KMS-11 (cell line): ENCODE results near the gene DVL3.

Source experiments
- H2AFZ ChIP-seq: fragments of 200-600 bp; sonication (generic); 2 replicates; pipeline ENCODE4 v1.6.1; 2016; ENCODE audit warnings: antibody characterized with exemption, mixed run types, low read depth
- H3K27ac ChIP-seq: fragments of 200-600 bp; sonication (generic); 2 replicates; pipeline ENCODE4 v1.6.1; 2016; ENCODE audit warnings: mild to moderate bottlenecking, mixed run types
- H3K27me3 ChIP-seq: fragments of 200-600 bp; sonication (generic); 2 replicates; pipeline ENCODE4 v1.6.1; 2017; ENCODE audit warnings: mild to moderate bottlenecking, low read depth, mixed run types, moderate library complexity; ENCODE audit not compliant: insufficient read depth
- H3K36me3 ChIP-seq: fragments of 200-600 bp; sonication (generic); 2 replicates; pipeline ENCODE4 v1.6.1; 2017; ENCODE audit warnings: mild to moderate bottlenecking, mixed run types; ENCODE audit not compliant: insufficient read depth
- H3K4me1 ChIP-seq: fragments of 200-600 bp; sonication (generic); 2 replicates; pipeline ENCODE4 v1.6.1; 2016; ENCODE audit warnings: mild to moderate bottlenecking, low read depth, mixed run types; ENCODE audit not compliant: poor library complexity, severe bottlenecking
- H3K4me2 ChIP-seq: fragments of 200-600 bp; sonication (generic); 2 replicates; pipeline ENCODE4 v1.7.0; 2016; ENCODE audit warnings: mild to moderate bottlenecking, mixed run types
- H3K4me3 ChIP-seq: fragments of 200-600 bp; sonication (generic); IDR thresholded peaks from 2 replicates; pipeline ENCODE4 v1.6.1; 2017; ENCODE audit warnings: low read depth, low read length, mixed read lengths; ENCODE audit not compliant: insufficient read depth
- H3K79me2 ChIP-seq: fragments of 200-600 bp; sonication (generic); 2 replicates; pipeline ENCODE4 v1.6.1; 2016; ENCODE audit warnings: low read depth, mixed run types; ENCODE audit not compliant: insufficient read depth
- H3K9ac ChIP-seq: fragments of 200-600 bp; sonication (generic); 2 replicates; pipeline ENCODE4 v1.6.1; 2016; ENCODE audit warnings: mild to moderate bottlenecking, mixed run types
- H4K20me1 ChIP-seq: fragments of 200-600 bp; sonication (generic); 2 replicates; pipeline ENCODE4 v1.6.1; 2016; ENCODE audit warnings: mild to moderate bottlenecking, mixed run types; ENCODE audit not compliant: insufficient read depth
- CTCF ChIP-seq: fragments of 200-600 bp; sonication (generic); conservative IDR thresholded peaks from 2 replicates; pipeline ENCODE4 v1.6.1; 2017; ENCODE audit warnings: low read depth, mild to moderate bottlenecking, antibody characterized with exemption, low read length, moderate library complexity, mixed read lengths

Gene DVL3

DNA sequence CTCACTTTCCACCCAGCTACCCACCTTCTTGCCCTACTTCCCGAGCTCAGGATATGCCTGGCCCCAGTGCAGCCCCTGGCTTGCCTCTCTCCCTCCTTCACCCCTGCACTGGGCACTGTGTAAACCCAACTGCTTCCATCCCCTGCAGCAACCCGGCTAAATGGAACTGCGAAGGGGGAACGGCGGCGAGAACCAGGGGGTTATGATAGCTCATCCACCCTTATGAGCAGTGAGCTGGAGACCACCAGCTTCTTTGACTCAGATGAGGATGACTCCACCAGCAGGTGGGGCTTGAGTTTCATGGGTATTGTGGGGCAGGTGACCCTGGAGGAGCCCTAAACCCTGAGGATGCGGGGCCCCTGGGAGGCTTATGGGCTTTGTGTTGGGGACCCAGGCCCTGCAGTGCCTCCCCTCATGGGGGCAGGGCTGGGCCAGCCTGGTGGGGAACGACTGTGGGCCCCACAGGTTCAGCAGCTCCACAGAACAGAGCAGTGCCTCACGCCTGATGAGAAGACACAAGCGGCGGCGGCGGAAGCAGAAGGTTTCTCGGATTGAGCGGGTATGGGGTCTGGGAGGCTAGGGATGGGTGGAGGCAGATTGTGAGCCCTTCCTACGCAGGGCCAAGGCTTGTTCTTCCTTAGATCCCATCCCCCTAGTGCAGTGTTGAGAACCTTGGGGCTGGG lies 9.6 kb downstream of the DVL3 start:
- Histone ChIP-seq H3K4me1 (no peaks in the 10 kb centered on the region), H3K27ac (no peak overlapping the region), H4K20me1 (no peaks in the 10 kb centered on the region), H2AFZ (no peak overlapping the region), H3K4me3 (no peak overlapping the region), H3K27me3 (no peaks in the 10 kb centered on the region), H3K4me2 (no peak overlapping the region), H3K79me2 (peaks cover 20% of the 10 kb centered on the region; the same call in 1 of the 2 replicates), H3K9ac (no peak overlapping the region), H3K36me3 (no peaks in the 10 kb centered on the region)
- no peak for TF ChIP-seq CTCF

DNA sequence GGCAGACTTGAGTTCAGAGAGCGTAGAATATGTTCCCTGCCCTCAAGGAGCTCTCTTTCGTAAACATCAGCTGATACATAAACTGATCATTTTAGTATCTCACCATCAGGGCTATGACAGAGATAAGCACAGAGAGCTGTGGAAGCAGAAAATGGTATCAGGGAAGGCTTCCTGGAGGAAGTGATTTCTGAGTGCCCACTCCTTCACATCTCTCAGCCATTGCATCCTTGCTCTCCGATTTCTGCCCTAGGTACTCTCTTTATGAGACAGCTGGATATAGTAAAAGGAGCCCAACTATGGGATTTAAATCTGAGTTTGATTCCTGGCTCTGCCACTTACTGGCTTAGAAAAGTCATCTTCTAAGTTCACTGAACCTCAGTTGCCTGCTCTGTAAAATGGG lies 10.4 kb downstream of the DVL3 start:
- TF ChIP-seq CTCF: no peak
- Histone ChIP-seq H3K36me3 (no peaks in the 10 kb centered on the region), H3K27me3 (no peaks in the 10 kb centered on the region), H4K20me1 (no peaks in the 10 kb centered on the region), H3K9ac (no peak overlapping the region), H3K4me1 (no peaks in the 10 kb centered on the region), H3K4me3 (no peak overlapping the region), H3K79me2 (peaks cover 13% of the 10 kb centered on the region; the same call in 1 of the 2 replicates), H3K4me2 (no peak overlapping the region), H3K27ac (no peak overlapping the region), H2AFZ (no peak overlapping the region)

GRCh38 chr3:184166671-184167070 lies 11.5 kb downstream of the DVL3 start:
- Histone ChIP-seq H3K27ac (no peak overlapping the region), H4K20me1 (no peaks in the 10 kb centered on the region), H3K4me1 (no peaks in the 10 kb centered on the region), H3K9ac (no peak overlapping the region), H3K36me3 (no peaks in the 10 kb centered on the region), H3K79me2 (peaks cover 4% of the 10 kb centered on the region; the same call in 1 of the 2 replicates), H3K27me3 (no peaks in the 10 kb centered on the region), H3K4me3 (no peak overlapping the region), H3K4me2 (no peak overlapping the region), H2AFZ (no peak overlapping the region)
- no peak for TF ChIP-seq CTCF

GRCh38 chr3:184167786-184168185 lies 12.6 kb downstream of the DVL3 start:
- H3K36me3 ChIP-seq: no peaks in the 10 kb centered on the region
- H3K4me3 ChIP-seq: no peak overlapping the region

More at GRCh38 chr3:184167786-184168185, 12.6 kb downstream of the DVL3 start:
- Histone ChIP-seq H3K27me3 (no peaks in the 10 kb centered on the region), H4K20me1 (no peaks in the 10 kb centered on the region), H3K4me2 (no peak overlapping the region), H2AFZ (no peak overlapping the region), H3K27ac (no peak overlapping the region), H3K79me2 (no peaks in the 10 kb centered on the region), H3K9ac (no peak overlapping the region), H3K4me1 (no peaks in the 10 kb centered on the region)
- TF ChIP-seq CTCF: no peak
